GM12875 (cell line): ENCODE measurements around the gene VWF.

ENCODE experiments used
- H3K4me3 ChIP-seq: one replicate; pipeline ENCODE4 v1.5.1; 2011; ENCODE audit warnings: low read depth, low read length, control low read depth
- CTCF ChIP-seq: IDR thresholded peaks from 2 replicates; pipeline ENCODE4 v1.5.1; 2011; ENCODE audit warnings: low read depth, mild to moderate bottlenecking, control low read depth, inconsistent platforms, low read length, moderate library complexity, borderline replicate concordance; ENCODE audit not compliant: insufficient read depth

VWF gene

GRCh38 chr12:5971194-5971850 lies 153.1 kb downstream of the VWF start:
- H3K4me3 ChIP-seq, result no peak overlapping the region
- no peak for TF ChIP-seq CTCF

- TF ChIP-seq CTCF, result no peak
- no peak overlapping the region for H3K4me3 ChIP-seq
Measured at GRCh38 chr12:5969974-5970690, 154.3 kb downstream of the VWF start.

- H3K4me3 ChIP-seq, result no peak overlapping the region
- no peak for TF ChIP-seq CTCF
Measured at GRCh38 chr12:5969156-5969973, 155.1 kb downstream of the VWF start.

GRCh38 chr12:5967645-5968415 lies 156.6 kb downstream of the VWF start:
- no peak overlapping the region for H3K4me3 ChIP-seq
- no peak for TF ChIP-seq CTCF

- no peak overlapping the region for H3K4me3 ChIP-seq
- TF ChIP-seq CTCF, result no peak
Measured at GRCh38 chr12:5966486-5967095, 157.9 kb downstream of the VWF start.

- peak; percentile 86 for TF ChIP-seq CTCF
- no peak overlapping the region for H3K4me3 ChIP-seq
Measured at GRCh38 chr12:5965950-5966383, 158.5 kb downstream of the VWF start.
